DOHH2 (cell line): ENCODE data around the gene TTC9B.
"Not testable (repeated sequence)": the region's sequence is repeated elsewhere in the genome, so short reads cannot be mapped to it uniquely, and the experiment has no call there.

Source experiments
- EZH2phosphoT487 ChIP-seq: fragments of 200-600 bp; sonication (generic); IDR thresholded peaks from 2 replicates; pipeline ENCODE4 v1.6.1; 2017; ENCODE audit warnings: borderline replicate concordance, mild to moderate bottlenecking, antibody characterized with exemption, low read length, moderate library complexity, mixed read lengths
- TF ChIP-seq, protein P1 (sequence below): fragments of 200-600 bp; sonication (generic); IDR thresholded peaks from one replicate; pipeline ENCODE4 v1.5.1; 2014; ENCODE audit warnings: antibody characterized with exemption, mild to moderate bottlenecking, low read depth, low read length; ENCODE audit not compliant: poor library complexity, severe bottlenecking

- TF ChIP-seq, protein P1, sequence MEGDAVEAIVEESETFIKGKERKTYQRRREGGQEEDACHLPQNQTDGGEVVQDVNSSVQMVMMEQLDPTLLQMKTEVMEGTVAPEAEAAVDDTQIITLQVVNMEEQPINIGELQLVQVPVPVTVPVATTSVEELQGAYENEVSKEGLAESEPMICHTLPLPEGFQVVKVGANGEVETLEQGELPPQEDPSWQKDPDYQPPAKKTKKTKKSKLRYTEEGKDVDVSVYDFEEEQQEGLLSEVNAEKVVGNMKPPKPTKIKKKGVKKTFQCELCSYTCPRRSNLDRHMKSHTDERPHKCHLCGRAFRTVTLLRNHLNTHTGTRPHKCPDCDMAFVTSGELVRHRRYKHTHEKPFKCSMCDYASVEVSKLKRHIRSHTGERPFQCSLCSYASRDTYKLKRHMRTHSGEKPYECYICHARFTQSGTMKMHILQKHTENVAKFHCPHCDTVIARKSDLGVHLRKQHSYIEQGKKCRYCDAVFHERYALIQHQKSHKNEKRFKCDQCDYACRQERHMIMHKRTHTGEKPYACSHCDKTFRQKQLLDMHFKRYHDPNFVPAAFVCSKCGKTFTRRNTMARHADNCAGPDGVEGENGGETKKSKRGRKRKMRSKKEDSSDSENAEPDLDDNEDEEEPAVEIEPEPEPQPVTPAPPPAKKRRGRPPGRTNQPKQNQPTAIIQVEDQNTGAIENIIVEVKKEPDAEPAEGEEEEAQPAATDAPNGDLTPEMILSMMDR: not testable (repeated sequence)
- TF ChIP-seq EZH2phosphoT487: not testable (repeated sequence)
Measured at GRCh38 chr19:40171293-40171692, 46.9 kb downstream of the TTC9B start.
